GM12873 (cell line): Measurements from ENCODE around the gene MC1R.

ENCODE experiments used
- CTCF ChIP-seq: IDR thresholded peaks from 2 replicates; pipeline ENCODE4 v1.5.1; 2012; ENCODE audit warnings: low read depth, mild to moderate bottlenecking, moderate library complexity, low read length, control low read depth; ENCODE audit not compliant: insufficient read depth; ENCODE audit errors: missing control alignments

Gene MC1R

GRCh38 chr16:89892055-89892630 lies 26.5 kb upstream of the MC1R start:
- peak; percentile 5 for TF ChIP-seq CTCF

- TF ChIP-seq CTCF, result no peak
Measured at GRCh38 chr16:89892635-89893034, 26.0 kb upstream of the MC1R start.

- TF ChIP-seq CTCF, result no peak
Measured at GRCh38 chr16:89893642-89894548, 24.8 kb upstream of the MC1R start.

GRCh38 chr16:89895482-89896250 lies 23.0 kb upstream of the MC1R start:
- TF ChIP-seq CTCF, result no peak

- no peak for TF ChIP-seq CTCF
Measured at GRCh38 chr16:89897204-89897603, 21.5 kb upstream of the MC1R start.

GRCh38 chr16:89898201-89898967 lies 20.3 kb upstream of the MC1R start:
- no peak for TF ChIP-seq CTCF
